Uterus (tissue), 2 donors: ENCODE measurements around the gene PTPN14.

Experiments
- CTCF ChIP-seq, 4 experiments: fragments of 200-600 bp in 2 of 4; fragments of 450-650 bp in 2 of 4; sonication (generic) in 2 of 4; IDR thresholded peaks; one replicate each; pipeline ENCODE4 v1.5.1; 2016 to 2019; ENCODE audit warnings: antibody characterized with exemption in 4 of 4, mild to moderate bottlenecking in 2 of 4, moderate library complexity in 1 of 4
- POLR2A ChIP-seq, 2 donors: fragments of 450-650 bp; IDR thresholded peaks; one replicate each; pipeline ENCODE4 v1.6.1; 2016; ENCODE audit warnings: antibody characterized with exemption in 2 of 2, mild to moderate bottlenecking in 1 of 2, moderate library complexity in 1 of 2

- TF ChIP-seq CTCF (IDR thresholded peaks at IDR 0.05) (no peak), POLR2A (IDR thresholded peaks at IDR 0.05) (no peak)
These were observed 31.0 kb upstream of the PTPN14 start for GRCh38 chr1:214582289-214582891.
